Measurements from ENCODE around the gene TMEM18.

The TMEM18 gene

GRCh38 chr2:620471-621302, 56.5 kb downstream of the TMEM18 start:
- no peak for DNase-seq (ENCODE audit: low read depth in 2 of 2)

- DNase-seq (ENCODE audit: low read depth in 2 of 2) = no peak
Measured at GRCh38 chr2:620004-620403, 57.2 kb downstream of the TMEM18 start.

GRCh38 chr2:618422-618990, 58.7 kb downstream of the TMEM18 start:
- DNase-seq (ENCODE audit: low read depth in 2 of 2) = no peak

- DNase-seq (ENCODE audit: low read depth in 2 of 2) = no peak
Measured at GRCh38 chr2:618005-618404, 59.2 kb downstream of the TMEM18 start.

Measured in stimulated activated CD4-positive, alpha-beta T cell treated with anti-CD3 and anti-CD28 coated beads, Interleukin-4, amount 100 ng/mL, for 48 hours (primary cell).